K562 (cell line): ENCODE data around the gene IL1RN. TPM values are rescaled to one million over a fixed set of nuclear protein-coding genes. Genes with fewer than 3 reads are reported as not detected.

ENCODE experiments used
- CEBPG ChIP-seq, 3 experiments: fragments of 200-800 bp in 1 of 3; sonication (Bioruptor generic) in 1 of 3; sonication (generic) in 1 of 3; formaldehyde crosslinking in 1 of 3; IDR thresholded peaks in 2 of 3; conservative IDR thresholded peaks in 1 of 3; 2 replicates each; pipeline versions ENCODE4 v1.6.1 to v1.8.0; 2016 to 2022; ENCODE audit warnings: missing compliant biosample characterization in 2 of 3, missing genetic modification characterization in 2 of 3, mild to moderate bottlenecking in 1 of 3, missing genetic modification reagents in 1 of 3
- CREBBP ChIP-seq: IDR thresholded peaks from one replicate; pipeline ENCODE4 v1.6.1; 2012; ENCODE audit warnings: low read depth, mild to moderate bottlenecking, control low read depth, inconsistent platforms, low read length
- FIP1L1 ChIP-seq: fragments of 200-400 bp; formaldehyde crosslinking; IDR thresholded peaks from 2 replicates; pipeline ENCODE4 v1.6.1; 2018; ENCODE audit warnings: mild to moderate bottlenecking, low read depth, low read length; ENCODE audit not compliant: poor library complexity, severe bottlenecking
- HIVEP1 ChIP-seq: fragments of 250-450 bp; sonication (Bioruptor Pico); IDR thresholded peaks from 2 replicates; pipeline ENCODE4 v1.4.0; 2020; ENCODE audit warnings: mild to moderate bottlenecking
- HNRNPL ChIP-seq: fragments of 200-400 bp; formaldehyde crosslinking; IDR thresholded peaks from 2 replicates; pipeline ENCODE4 v1.6.1; 2017; ENCODE audit warnings: low read depth, mild to moderate bottlenecking, low read length
- KAT8 ChIP-seq: fragments of 450-650 bp; IDR thresholded peaks from 2 replicates; pipeline ENCODE4 v1.6.1; 2016; ENCODE audit warnings: low read depth, mild to moderate bottlenecking
- LEF1 ChIP-seq: fragments of 450-650 bp; IDR thresholded peaks from 2 replicates; pipeline ENCODE4 v1.6.1; 2016; ENCODE audit warnings: mild to moderate bottlenecking
- MYC ChIP-seq, 2 experiments: fragments of 250-450 bp in 1 of 2; sonication (Bioruptor Pico) in 1 of 2; IDR thresholded peaks; 2 replicates each; pipeline versions ENCODE4 v1.5.1 to v1.6.1; 2012 to 2021; ENCODE audit warnings: low read depth in 2 of 2, borderline replicate concordance in 1 of 2, improper control_type of control experiment in 1 of 2, low read length in 1 of 2, mild to moderate bottlenecking in 1 of 2, moderate library complexity in 1 of 2
- PHF8 ChIP-seq: fragments of 200-600 bp; sonication (generic); IDR thresholded peaks from 2 replicates; pipeline ENCODE4 v1.6.1; 2012; ENCODE audit warnings: mixed run types, mild to moderate bottlenecking, inconsistent platforms, low read length, moderate library complexity, borderline replicate concordance
- SRSF7 ChIP-seq: fragments of 200-400 bp; formaldehyde crosslinking; optimal IDR thresholded peaks from 2 replicates; pipeline ENCODE3; 2017; ENCODE audit warnings: mild to moderate bottlenecking, low read depth, low read length
- TEAD4 ChIP-seq, 2 experiments: sonication (generic) in 1 of 2; formaldehyde crosslinking in 1 of 2; IDR thresholded peaks; 2 replicates each; pipeline versions ENCODE4 v1.6.1 to v1.8.0; 2012 to 2022; ENCODE audit warnings: borderline replicate concordance in 1 of 2, inconsistent platforms in 1 of 2, low read length in 1 of 2, mild to moderate bottlenecking in 1 of 2, missing genetic modification reagents in 1 of 2
- ZBTB17 ChIP-seq: fragments of 450-650 bp; formaldehyde crosslinking; IDR thresholded peaks from 2 replicates; pipeline ENCODE4 v1.4.0; 2020; ENCODE audit warnings: mild to moderate bottlenecking
- ZNF436 ChIP-seq: fragments of 250-450, 450-650 bp; sonication (Bioruptor Pico); formaldehyde crosslinking; IDR thresholded peaks from 2 replicates; pipeline ENCODE4 v1.7.0; 2020; ENCODE audit warnings: mild to moderate bottlenecking
- polyA plus RNA-seq, 8 experiments: library from polyadenylated mRNA; depleted of rRNA in 4 of 8; stranded (reverse) in 5 of 8; unstranded in 3 of 8; fragments of >200 nt; fragmentation: Nextera tagmentation in 2 of 8; fragmentation: Illumina TruSeq in 1 of 8; extraction: Ambion mirVana in 2 of 8; extraction: Trizol in 1 of 8; gene quantifications; 2 replicates each; pipeline versions ENCODE4 v1.2.1 to v1.2.3, GENCODE V29; 2011 to 2014; ENCODE audit warnings: inconsistent platforms in 1 of 8, missing spikeins in 1 of 8
- total RNA-seq, 7 experiments: library from RNA; depleted of rRNA in 6 of 7; stranded (reverse); fragments of >200 nt in 6 of 7; fragmentation: Illumina TruSeq in 2 of 7; extraction: Trizol in 2 of 7; gene quantifications; 2 replicates each; pipeline versions ENCODE4 v1.2.1 to v1.2.3, GENCODE V29; 2011 to 2021; ENCODE audit warnings: low replicate concordance in 1 of 7
- TF ChIP-seq, protein P1 (sequence below): fragments of 450-650 bp; IDR thresholded peaks from 2 replicates; pipeline ENCODE4 v1.6.1; 2018; ENCODE audit not compliant: partially characterized antibody
- TF ChIP-seq, protein P2 (sequence below), 2 experiments: IDR thresholded peaks; 2 replicates each; pipeline ENCODE4 v1.6.1; 2011; ENCODE audit warnings: borderline replicate concordance in 1 of 2, control low read depth in 1 of 2, low read depth in 1 of 2, low read length in 1 of 2, mild to moderate bottlenecking in 1 of 2, mixed read lengths in 1 of 2, moderate library complexity in 1 of 2; ENCODE audit not compliant: insufficient read depth in 1 of 2, insufficient read length in 1 of 2, poor library complexity in 1 of 2, severe bottlenecking in 1 of 2; ENCODE audit errors: extremely low read depth in 1 of 2
- TF ChIP-seq, protein P3 (sequence below): fragments of 250-450 bp; sonication (Bioruptor Pico); IDR thresholded peaks from 2 replicates; pipeline ENCODE4 v1.5.0; 2021; ENCODE audit warnings: mild to moderate bottlenecking, moderate library complexity

IL1RN gene
- total and polyA plus RNA-seq, 9 of the 15 experiments (the other 6 are each of a cell fraction or from before 2014, with no cell fraction given), result 0.13 TPM; not detected in 8

DNA sequence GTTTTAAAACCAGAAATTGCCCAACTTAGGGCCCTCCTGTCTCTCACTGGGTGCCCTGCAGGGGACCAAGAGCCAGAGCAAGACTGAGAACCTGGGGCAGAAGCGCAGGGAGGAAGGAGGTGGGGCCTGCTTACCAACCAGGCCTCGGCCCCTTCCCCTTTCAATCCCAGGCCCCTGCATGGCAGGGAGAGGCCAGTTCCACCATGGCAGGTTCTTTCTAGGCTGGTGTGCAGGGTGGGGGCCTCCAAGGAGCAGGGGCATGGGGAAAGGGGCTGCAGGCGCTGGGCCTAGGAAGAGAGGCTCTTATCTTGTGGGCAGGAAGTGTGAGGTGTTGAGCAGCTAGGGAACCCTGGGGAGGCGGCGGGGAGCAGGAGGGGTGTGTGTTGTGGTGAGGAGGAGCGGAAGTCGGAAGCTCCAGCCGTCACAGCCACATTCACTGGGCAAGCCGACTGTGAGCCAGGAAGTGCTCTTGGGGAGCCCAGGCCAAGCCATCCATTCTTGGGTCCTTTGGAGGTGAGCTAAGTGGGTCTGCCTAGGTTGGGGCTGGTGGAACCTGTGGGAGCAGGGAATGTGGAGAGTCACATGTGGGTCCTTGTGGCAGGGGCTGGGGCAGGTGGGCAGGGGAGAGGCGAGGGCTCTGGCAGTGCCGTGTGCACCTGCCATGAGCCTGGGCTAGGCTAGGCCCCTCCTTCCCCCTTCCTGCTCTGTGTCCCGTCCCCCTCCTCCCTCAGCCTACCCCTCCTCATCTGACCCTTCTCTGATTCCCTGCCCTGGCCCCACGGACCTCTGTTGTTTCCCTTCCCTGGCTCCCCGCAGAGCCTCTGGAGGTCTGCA is 46.4 kb downstream of the IL1RN start, which contains the start of gene PSD4 (continued):
- TF ChIP-seq, protein P1, sequence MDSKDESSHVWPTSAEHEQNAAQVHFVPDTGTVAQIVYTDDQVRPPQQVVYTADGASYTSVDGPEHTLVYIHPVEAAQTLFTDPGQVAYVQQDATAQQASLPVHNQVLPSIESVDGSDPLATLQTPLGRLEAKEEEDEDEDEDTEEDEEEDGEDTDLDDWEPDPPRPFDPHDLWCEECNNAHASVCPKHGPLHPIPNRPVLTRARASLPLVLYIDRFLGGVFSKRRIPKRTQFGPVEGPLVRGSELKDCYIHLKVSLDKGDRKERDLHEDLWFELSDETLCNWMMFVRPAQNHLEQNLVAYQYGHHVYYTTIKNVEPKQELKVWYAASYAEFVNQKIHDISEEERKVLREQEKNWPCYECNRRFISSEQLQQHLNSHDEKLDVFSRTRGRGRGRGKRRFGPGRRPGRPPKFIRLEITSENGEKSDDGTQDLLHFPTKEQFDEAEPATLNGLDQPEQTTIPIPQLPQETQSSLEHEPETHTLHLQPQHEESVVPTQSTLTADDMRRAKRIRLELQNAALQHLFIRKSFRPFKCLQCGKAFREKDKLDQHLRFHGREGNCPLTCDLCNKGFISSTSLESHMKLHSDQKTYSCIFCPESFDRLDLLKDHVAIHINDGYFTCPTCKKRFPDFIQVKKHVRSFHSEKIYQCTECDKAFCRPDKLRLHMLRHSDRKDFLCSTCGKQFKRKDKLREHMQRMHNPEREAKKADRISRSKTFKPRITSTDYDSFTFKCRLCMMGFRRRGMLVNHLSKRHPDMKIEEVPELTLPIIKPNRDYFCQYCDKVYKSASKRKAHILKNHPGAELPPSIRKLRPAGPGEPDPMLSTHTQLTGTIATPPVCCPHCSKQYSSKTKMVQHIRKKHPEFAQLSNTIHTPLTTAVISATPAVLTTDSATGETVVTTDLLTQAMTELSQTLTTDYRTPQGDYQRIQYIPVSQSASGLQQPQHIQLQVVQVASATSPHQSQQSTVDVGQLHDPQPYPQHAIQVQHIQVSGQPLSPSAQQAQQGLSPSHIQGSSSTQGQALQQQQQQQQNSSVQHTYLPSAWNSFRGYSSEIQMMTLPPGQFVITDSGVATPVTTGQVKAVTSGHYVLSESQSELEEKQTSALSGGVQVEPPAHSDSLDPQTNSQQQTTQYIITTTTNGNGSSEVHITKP, result peak; percentile 38
- TF ChIP-seq SRSF7, result no peak
- peak; percentile 68; the same call in 1 of the 2 replicates for TF ChIP-seq ZBTB17 (CRISPR knock-in tag)
- peak; percentile 78; the same call in 1 of the 2 replicates for TF ChIP-seq PHF8
- no peak for TF ChIP-seq LEF1
- TF ChIP-seq, protein P2, sequence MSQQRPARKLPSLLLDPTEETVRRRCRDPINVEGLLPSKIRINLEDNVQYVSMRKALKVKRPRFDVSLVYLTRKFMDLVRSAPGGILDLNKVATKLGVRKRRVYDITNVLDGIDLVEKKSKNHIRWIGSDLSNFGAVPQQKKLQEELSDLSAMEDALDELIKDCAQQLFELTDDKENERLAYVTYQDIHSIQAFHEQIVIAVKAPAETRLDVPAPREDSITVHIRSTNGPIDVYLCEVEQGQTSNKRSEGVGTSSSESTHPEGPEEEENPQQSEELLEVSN (IDR thresholded peaks at IDR 0.05; ENCODE audit: borderline replicate concordance in 1 of 2, extremely low read depth in 1 of 2, insufficient read depth in 1 of 2, insufficient read length in 1 of 2, low read depth in 1 of 2, low read length in 1 of 2, poor library complexity in 1 of 2, severe bottlenecking in 1 of 2), result peak in 1 of 2 experiments; percentile 43
- TF ChIP-seq CREBBP, result no peak
- no peak for TF ChIP-seq FIP1L1
- no peak for TF ChIP-seq ZNF436 (CRISPR knock-in tag)
- TF ChIP-seq, protein P3, sequence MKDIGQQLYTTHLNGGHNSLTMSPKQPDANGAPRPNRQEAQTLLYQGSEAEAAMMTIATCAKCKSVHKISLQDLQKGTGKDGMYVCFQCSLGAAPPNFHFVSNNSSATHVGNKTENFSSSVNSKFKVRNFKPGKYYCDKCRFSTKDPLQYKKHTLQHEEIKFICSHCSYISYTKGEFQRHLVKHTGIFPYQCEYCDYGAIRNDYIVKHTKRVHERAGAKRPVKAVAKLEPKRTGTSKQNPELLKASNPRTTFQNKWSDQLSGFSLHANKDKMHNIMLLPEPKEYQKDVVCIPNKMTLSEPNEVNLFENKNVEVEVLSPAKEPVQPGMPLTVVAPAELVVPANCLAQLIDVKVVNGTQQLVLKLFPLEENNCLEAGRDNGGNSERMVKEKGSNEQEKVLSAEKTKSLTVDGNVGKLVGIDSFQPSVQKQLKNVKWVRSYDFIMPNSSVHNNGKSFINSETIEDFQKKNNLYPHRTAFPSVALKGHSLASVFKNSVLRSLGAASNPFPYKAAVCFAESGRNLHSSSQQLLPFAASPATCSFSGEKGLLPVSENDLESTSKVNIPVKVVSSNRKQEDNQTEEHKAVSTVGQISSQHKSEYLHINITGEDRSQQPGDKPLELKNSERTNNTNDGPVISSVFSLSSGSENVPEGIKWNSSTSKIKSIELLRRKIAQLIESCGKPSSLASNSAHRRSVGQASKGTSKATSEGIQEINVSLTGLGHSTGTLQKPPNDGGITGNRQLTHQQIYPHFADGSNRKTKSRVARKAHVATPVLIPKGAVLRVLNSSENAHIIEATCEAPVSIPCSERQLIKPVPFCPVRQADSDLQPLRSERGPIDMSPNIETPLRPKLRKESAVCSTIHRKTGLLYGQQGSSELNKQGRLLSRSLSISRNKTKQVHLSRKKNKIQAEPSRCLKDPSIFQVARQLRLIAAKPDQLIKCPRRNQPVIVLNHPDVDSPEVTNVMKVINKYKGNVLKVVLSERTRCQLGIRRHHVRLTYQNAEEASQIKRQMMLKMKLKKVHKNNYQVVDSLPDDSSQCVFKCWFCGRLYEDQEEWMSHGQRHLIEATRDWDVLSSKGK (CRISPR knock-in tag), result no peak
- TF ChIP-seq MYC (IDR thresholded peaks at IDR 0.05; ENCODE audit: low read depth, low read length), result 0 out of 2 replicates have a peak, but pooled peaks have one; percentile 59
- TF ChIP-seq MYC (CRISPR knock-in tag; IDR thresholded peaks at IDR 0.05; ENCODE audit: borderline replicate concordance, low read depth), result no peak
- 0 out of 2 replicates have a peak, but pooled peaks have one; percentile 18 for TF ChIP-seq HIVEP1 (CRISPR knock-in tag)
- no peak for TF ChIP-seq HNRNPL
- TF ChIP-seq TEAD4 (IDR thresholded peaks at IDR 0.05; ENCODE audit: low read length), result 0 out of 2 replicates have a peak, but pooled peaks have one; percentile 26
- TF ChIP-seq TEAD4 (CRISPR knock-in tag; IDR thresholded peaks at IDR 0.05; ENCODE audit: borderline replicate concordance), result no peak
- no peak for TF ChIP-seq KAT8
- TF ChIP-seq CEBPG (CRISPR knock-in tag; IDR thresholded peaks at IDR 0.05), result no peak; the same call in none of the 2 replicates
- no peak for TF ChIP-seq CEBPG (tag; conservative IDR thresholded peaks at IDR 0.05 in 1 of 2, IDR thresholded peaks at IDR 0.05 in 1 of 2)
